NCI-H1105 (cell line): ENCODE measurements around the gene MAN1B1.

Source experiments
- DNase-seq: peaks from one replicate; lab custom pipeline; 2025; lab: John Stamatoyannopoulos, UW

The MAN1B1 gene

DNA sequence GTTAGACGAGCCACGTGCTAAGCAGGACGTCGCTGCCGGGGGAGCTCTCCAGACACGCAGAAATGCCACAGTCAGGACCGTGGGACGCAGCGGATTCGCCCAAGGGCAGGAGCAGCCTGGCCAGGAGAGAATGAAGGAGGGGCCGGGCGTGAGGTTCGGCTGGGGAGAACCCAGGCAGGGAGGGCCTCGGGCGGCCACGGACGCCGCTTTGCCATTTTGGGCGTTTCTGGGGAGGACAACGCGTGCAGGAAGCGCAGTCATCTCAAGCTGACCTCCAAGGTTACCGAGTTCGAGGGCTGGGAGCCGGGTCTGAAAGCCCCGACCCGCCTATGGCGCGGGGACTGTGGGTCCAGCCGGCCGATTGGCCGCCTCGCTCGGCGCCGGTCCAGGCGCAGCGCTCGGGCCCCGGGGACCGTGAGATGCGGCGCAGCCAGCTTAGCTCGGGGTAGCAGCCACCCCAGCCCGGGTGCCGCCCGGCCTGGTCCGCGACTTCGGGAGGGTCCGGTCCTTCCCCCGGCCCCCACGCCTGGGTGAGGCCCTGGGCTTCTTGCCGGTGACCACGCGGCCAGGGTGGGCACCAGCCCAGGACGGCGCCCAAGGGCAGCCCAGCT lies 760 bp upstream of the MAN1B1 start:
- DNase-seq, result no peak

- DNase-seq, result no peak
These were observed 682 bp downstream of the MAN1B1 start for GRCh38 chr9:137087409-137087925.

DNA sequence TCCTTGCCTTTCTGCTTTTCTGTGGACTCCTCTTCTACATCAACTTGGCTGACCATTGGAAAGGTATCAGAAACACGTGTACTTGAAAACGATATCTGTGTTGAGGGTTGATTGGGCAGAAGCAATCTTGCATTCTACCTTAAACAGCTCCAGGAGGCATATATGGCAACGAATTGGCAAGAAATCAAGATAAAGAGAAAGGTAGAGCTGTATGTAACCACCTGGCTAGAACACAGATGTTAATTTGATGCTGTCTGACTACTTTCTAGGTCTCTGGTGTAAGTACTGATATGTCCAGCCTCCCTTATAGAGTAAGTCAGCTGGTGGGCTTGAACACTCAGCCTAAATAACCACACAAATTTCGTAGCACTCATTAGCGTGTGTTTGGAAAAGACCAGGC lies 1.3 kb downstream of the MAN1B1 start:
- no peak for DNase-seq

DNA sequence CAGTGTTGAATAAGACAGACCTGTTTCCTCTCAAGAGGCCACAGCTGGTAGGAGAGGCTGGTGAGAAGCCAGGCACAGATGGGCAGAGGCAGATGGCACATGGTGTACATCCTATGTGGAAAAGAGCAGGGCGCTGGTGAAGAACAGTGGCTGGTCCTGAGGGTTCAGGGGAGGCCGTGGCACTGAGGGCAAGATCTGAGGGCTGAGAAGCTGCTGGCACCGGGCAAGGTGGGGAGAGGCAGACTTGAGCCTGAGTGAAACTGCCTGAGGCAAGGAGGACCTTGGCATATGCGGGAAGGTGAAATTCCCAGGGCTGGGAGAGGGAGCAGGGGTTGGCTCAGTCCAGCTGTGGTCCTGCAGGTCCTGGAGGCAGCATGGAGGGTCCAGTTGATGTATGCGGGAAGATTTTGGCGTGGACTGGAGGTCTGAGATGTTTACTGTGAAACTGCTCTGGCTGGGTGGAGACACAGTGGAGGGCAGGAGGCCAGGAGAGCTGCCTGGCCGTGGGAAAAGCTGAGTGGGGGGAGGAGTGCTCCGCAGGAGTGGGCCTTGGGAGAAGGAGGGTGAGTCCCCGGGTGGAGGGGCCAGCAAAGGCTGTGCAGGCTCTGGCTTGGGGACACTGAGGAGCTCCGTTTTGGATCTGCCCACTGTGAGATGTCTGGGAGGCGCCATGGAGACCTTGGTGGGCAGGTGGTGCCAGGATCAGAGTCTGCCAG lies 2.6 kb downstream of the MAN1B1 start:
- no peak for DNase-seq

DNA sequence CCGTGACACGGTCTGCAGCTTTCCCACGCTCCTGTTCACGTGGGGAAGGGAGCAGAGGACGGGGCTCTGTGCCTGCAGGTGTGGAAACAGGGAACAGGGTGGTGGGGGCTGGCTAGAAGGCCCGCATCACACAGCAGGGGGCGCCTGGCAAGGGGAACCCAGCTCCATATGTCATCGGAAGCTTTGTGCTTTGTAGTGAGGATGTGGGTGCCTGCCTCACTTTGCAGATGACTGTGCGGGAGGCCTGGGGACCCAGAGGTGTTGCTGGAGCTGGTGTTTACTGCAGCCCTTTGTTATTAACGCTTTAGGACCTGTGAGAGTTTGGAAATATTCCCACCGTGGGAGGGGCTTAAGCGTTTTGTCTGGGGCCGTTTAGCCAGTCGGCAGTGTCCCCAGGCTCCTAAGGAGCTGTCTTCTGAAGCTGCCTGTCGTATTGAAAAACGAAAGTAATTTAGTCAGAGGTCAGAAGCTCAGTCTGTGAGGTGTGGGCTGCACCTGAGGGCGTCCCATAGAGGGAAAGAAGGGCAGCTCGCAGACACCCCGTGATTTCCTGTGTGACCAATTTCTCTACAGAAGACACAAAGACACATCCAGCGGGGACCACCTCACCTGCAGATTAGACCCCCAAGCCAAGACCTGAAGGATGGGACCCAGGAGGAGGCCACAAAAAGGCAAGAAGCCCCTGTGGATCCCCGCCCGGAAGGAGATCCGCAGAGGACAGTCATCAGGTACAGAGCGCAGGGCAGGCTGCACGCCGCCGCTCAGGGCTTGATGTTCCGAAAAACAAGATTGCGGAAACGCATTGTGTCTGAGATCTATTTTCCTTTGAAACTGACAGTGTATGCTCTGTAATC lies 9.1 kb downstream of the MAN1B1 start:
- no peak for DNase-seq

DNA sequence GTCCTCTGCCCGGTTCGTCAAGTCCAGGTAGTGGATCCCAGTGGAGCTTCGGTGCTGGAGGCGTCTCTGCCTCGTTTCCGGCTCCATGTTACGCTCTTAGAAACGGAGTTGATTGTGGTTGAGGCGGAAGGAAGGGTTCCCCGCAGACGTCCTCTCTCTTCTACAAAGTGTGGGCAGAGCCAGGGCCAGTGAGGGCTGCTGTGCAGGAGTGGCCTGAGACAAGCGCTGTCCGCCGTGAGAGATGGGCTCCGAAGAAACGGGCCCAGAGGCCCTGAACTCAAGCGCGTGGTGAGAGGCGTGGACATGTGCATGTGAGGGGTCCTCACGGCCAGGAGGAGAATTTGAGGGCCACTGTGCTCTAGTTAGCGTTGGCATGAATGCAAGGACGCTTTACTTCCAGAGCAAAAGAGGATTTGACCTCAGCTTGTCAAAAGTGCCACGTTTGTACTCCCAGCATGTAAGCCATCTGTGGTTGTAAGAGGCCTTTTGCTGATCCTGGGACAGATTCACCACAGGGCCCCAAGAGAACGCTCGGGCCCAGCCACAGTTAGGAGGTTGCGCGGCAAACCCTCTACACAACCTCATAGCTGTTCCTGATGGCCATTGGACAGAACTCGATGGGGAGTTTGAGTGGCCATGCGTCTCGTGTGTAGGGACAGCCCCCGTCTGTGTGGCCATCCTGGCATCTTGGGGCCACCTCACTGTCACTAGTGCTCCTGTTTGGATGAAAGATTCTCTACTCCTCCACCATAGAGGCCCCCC lies 10.2 kb downstream of the MAN1B1 start:
- DNase-seq, result no peak

- no peak for DNase-seq
These were observed 11.1 kb downstream of the MAN1B1 start for GRCh38 chr9:137097761-137098462.

DNA sequence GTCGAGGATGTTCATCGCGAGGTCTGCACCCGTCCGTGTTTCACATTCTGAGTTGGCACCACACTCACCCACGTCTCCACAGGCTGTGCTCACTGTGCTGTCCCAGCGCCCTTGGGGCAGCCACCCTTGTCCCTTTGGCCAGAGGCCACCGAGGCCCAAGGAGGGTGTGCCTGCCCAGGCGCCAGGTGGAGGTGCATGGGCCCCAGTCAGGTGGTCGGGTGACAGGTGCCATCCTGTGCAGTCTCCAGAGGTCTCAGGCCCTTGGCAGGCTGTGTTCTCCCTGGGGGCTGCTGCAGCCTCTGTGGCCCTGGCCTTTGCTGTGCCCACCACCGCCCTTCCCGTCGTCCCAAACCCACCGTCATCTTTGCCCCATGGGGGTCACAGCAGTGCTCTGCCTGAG lies 12.4 kb downstream of the MAN1B1 start:
- no peak for DNase-seq

GRCh38 chr9:137103206-137103999 lies 16.6 kb downstream of the MAN1B1 start:
- DNase-seq, result no peak

GRCh38 chr9:137105814-137106661 lies 19.3 kb downstream of the MAN1B1 start:
- DNase-seq, result no peak

DNA sequence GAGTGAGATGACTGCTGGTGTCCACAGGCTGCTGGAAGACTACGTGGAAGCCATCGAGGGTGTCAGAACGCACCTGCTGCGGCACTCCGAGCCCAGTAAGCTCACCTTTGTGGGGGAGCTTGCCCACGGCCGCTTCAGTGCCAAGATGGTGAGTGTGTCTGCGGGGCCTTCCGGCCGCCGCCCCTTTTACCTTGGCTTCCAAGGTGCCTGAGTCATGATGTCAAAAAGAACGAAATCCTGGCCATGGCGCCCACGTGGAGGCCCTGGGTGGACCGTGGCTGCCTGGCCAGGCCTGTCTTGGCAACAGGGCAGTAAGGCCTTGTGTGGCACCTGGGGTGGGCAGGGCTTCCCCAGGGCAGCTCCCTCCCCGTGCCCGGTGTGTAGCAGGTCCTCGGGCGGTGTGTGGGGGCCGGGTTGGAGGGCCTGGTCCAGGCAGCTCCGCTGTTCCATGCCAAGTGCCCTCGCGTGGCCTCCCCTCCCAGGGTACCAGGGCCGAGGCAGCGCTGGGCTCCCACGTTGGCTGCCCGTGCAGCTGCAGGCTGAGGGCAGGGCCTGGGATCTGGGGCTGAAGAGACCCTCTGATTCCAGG lies 20.0 kb downstream of the MAN1B1 start:
- DNase-seq, result no peak

DNA sequence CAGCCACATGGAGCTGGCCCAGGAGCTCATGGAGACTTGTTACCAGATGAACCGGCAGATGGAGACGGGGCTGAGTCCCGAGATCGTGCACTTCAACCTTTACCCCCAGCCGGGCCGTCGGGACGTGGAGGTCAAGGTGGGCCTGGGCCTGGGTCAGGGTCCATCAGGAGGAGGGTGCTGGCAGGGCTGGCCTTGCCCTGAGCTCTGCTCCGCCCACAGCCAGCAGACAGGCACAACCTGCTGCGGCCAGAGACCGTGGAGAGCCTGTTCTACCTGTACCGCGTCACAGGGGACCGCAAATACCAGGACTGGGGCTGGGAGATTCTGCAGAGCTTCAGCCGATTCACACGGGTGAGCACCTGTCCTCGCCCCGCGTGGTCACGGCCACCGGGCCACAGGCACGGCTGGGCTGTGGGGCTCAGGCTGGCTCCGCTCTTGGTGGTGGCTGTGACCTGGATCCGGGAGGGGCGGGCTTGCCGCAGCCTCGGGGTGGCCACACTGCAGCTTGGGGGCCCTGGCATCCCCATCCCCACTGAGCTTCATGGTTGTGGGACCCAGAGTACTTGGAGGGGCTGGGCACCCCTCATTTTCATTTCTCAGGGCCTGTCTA lies 20.6 kb downstream of the MAN1B1 start:
- DNase-seq, result no peak

GRCh38 chr9:137107982-137108381 lies 21.2 kb downstream of the MAN1B1 start:
- no peak for DNase-seq

GRCh38 chr9:137108608-137109249 lies 21.9 kb downstream of the MAN1B1 start:
- DNase-seq, result no peak

DNA sequence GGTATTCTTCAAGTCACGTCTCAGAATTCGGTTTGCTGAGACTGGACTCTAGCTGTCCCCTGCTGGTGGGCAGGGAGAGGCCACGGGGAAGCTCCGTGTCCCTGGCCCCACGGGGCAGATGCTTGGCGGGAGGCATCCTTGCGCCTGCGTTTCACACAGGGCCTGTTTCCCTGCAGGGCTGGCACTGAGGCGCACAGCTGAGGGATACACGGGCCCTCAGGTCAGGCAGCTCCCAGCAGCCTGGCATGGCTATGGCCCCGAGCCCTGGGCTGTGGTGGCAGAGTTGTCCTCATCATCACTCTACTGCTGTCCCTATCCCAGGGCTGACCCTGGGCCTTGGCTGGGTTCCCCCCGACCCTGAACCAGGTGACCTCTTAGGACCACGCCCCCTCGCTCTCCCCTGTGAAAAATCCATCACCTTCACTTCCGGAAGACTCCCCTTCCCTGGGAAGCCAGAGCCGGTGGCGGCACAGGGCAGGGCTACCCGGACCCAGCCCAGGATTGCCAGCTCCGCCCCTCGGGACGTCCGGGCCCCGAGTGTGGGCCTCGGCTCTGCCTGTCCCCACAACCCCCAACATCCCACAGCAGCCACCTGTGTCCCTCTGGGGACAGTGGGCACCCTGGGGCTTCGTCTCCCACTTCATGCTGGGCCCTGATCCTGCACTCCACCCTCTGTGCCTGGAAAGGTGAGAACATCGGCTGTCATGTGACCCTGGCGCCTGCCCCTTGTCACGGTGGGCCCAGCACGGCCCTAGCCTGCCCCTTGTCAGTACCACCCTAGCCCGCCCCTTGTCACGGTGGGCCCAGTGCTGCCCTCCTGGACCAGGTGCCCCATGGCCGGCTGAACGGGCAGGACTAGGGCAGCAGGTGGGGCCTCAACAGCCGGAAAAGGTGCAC lies 22.7 kb downstream of the MAN1B1 start:
- no peak for DNase-seq

DNA sequence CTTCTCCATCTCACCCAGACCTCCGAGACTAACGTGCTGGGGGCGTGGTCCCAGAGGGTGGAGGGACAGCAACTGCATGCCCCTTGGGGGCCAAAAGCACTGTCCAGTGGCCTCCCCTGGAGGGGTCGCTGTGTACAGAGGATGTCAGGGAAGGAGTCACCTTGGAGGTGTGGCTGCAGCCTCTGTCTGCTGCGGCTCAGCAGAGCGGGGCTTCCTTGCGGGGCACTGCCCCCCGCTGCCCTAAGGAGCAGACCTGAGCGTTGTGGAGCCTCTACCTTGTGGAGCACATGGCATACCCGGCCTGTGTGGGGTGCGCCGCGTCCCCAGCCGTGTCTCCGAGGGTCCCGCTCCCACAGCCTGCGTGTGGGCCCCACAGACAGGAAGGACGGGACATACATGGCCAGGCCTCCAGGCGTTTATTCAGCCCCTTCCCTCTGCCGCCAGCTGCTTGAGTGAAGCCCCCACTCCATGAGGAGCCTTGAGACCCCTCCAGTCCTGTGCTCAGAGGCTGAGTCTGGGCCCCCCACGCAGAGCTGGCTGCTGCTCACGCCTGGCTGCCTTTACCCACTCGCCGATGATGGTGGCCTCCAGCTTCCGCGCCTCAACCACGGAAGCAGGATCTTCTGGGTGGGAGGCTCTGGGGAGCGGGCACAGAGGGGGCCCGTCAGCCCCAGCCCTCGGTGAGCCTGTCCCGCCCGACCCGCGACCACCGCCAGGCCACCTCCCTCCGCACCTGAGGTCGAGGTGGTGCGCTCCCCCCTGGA lies 23.5 kb downstream of the MAN1B1 start:
- DNase-seq, result no peak
